ENCODE measurements around the gene STOML3. TPM values are rescaled to one million over a fixed set of nuclear protein-coding genes. Genes with fewer than 3 reads are reported as not detected.

STOML3 gene
- not detected in 5 replicates for total RNA-seq (2022; extraction: Qiagen RNA extraction)

GRCh38 chr13:38990693-38991092, at the start of gene STOML3:
Gene STOML3 (minus strand): TSS chr13:38990831. CDS start chr13:38990721, 110 bp downstream.

GRCh38 chr13:39037880-39038568, 47.4 kb upstream of the STOML3 start, which contains the start of the genes NHLRC3 and PROSER1:
Gene NHLRC3 (plus strand): TSS chr13:39038456. CDS start chr13:39038640, 184 bp downstream.
Gene PROSER1 (minus strand): TSS chr13:39038089. CDS start chr13:39037242, 847 bp downstream.

Other genes starting within 250 kb of the STOML3 start
- gene PROSER1, start 47.3 kb upstream of the STOML3 start, total RNA-seq (2022; extraction: Qiagen RNA extraction): 9.6 to 12.6 TPM (median 11.6 TPM) in 5 replicates
- gene NHLRC3, start 47.6 kb upstream of the STOML3 start, total RNA-seq (2022; extraction: Qiagen RNA extraction): 4.6 to 5.6 TPM (median 4.9 TPM) in 5 replicates

Measured in A549 treated with Mapracorat at 1 μM for 4 hours (cell line).